Type B pancreatic cell (in vitro differentiated cells): ENCODE results near the gene BTRC. TPM values are rescaled to one million over a fixed set of nuclear protein-coding genes. Genes with fewer than 3 reads are reported as not detected.
"Not testable (repeated sequence)": the region's sequence is repeated elsewhere in the genome, so short reads cannot be mapped to it uniquely, and the experiment has no call there.

Source experiments
- DNase-seq: peaks from one replicate; pipeline ENCODE4 v3.0.0; 2021; ENCODE audit warnings: mixed read lengths; ENCODE audit not compliant: unreplicated experiment; ENCODE audit errors: extremely low spot score
- H3K27ac Mint-ChIP-seq: 2 replicates; pipeline ENCODE4 v1.8.0; 2021; ENCODE audit warnings: mild to moderate bottlenecking, mixed read lengths
- H3K27me3 Mint-ChIP-seq: 2 replicates; pipeline ENCODE4 v1.8.0; 2021; ENCODE audit warnings: mixed read lengths
- H3K36me3 Mint-ChIP-seq: 2 replicates; pipeline ENCODE4 v1.8.0; 2021; ENCODE audit warnings: mixed read lengths
- H3K4me1 Mint-ChIP-seq: one replicate; pipeline ENCODE4 v1.8.0; 2021; ENCODE audit warnings: mixed read lengths; ENCODE audit not compliant: unreplicated experiment
- H3K4me3 Mint-ChIP-seq: 2 replicates; pipeline ENCODE4 v1.8.0; 2021; ENCODE audit warnings: mild to moderate bottlenecking, mixed read lengths
- H3K9me3 Mint-ChIP-seq: 2 replicates; pipeline ENCODE4 v1.8.0; 2021; ENCODE audit warnings: mixed read lengths
- CTCF ChIP-seq: fragments of 200-600 bp; sonication (generic); conservative IDR thresholded peaks from 2 replicates; pipeline ENCODE4 v1.5.0; 2021; ENCODE audit warnings: antibody characterized with exemption, mild to moderate bottlenecking
- total RNA-seq: library from RNA; stranded (reverse); gene quantifications from 2 replicates; pipeline ENCODE4 v1.2.1, GENCODE V29; 2021; ENCODE audit warnings: low replicate concordance

Gene BTRC
- total RNA-seq, 1 donor from 2014 or later = 35.2 TPM

DNA sequence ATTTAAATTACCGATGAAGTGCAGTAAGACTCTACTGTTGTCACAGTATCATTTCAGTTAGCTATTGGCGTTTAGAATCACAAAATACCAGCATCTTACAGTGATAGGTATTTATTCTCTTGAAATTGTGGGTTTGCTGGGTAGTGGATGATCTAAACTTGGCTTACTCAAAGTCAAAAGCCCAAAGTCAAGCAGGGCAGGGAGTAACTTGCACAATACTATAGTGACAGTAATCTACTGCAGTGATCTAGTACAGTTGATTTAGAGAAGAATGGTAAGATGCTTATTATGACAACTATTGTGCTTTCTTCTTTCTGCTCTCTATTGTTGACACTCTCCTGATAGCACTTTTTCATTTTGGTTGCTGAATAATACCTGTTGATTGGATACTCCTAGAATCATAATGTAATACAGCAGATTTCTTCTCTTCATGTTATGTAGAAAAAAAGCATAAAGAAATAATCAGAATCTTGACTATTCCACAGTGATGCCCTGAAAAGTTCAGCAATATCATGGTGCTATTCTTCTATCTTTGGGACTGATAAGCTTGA is 10.0 kb downstream of the BTRC start:
- TF ChIP-seq CTCF = no peak
- Mint-ChIP-seq H3K36me3 (peaks cover 7% of the 10 kb centered on the region), H3K4me3 (no peak overlapping the region), H3K4me1 (peaks cover 11% of the 10 kb centered on the region), H3K27me3 (no peaks in the 10 kb centered on the region), H3K9me3 (no peaks in the 10 kb centered on the region), H3K27ac (no peak overlapping the region)
- no peak for DNase-seq

- H3K27ac Mint-ChIP-seq = no peak overlapping the region
- no peak for TF ChIP-seq CTCF
- DNase-seq = no peak
- H3K36me3 Mint-ChIP-seq = peaks cover 8% of the 10 kb centered on the region
- no peaks in the 10 kb centered on the region for H3K9me3 Mint-ChIP-seq
- H3K4me3 Mint-ChIP-seq = no peak overlapping the region
- peaks cover 9% of the 10 kb centered on the region for H3K4me1 Mint-ChIP-seq
- no peaks in the 10 kb centered on the region for H3K27me3 Mint-ChIP-seq
Measured at GRCh38 chr10:101364721-101365120, 10.8 kb downstream of the BTRC start.

- peak overlapping the region; percentile 67 for H3K27ac Mint-ChIP-seq
- no peak for TF ChIP-seq CTCF
- DNase-seq = no peak
- no peak overlapping the region for H3K4me3 Mint-ChIP-seq
- no peaks in the 10 kb centered on the region for H3K27me3 Mint-ChIP-seq
- H3K36me3 Mint-ChIP-seq = peaks cover 12% of the 10 kb centered on the region
- peaks cover 9% of the 10 kb centered on the region for H3K4me1 Mint-ChIP-seq
- no peaks in the 10 kb centered on the region for H3K9me3 Mint-ChIP-seq
Measured at GRCh38 chr10:101367569-101368453, 13.8 kb downstream of the BTRC start.

GRCh38 chr10:101373063-101373462 is 19.1 kb downstream of the BTRC start:
- no peak overlapping the region for H3K4me3 Mint-ChIP-seq
- no peaks in the 10 kb centered on the region for H3K9me3 Mint-ChIP-seq
- no peak for TF ChIP-seq CTCF
- no peak overlapping the region for H3K27ac Mint-ChIP-seq
- H3K36me3 Mint-ChIP-seq = peaks cover 26% of the 10 kb centered on the region
- H3K4me1 Mint-ChIP-seq = peaks cover under 1% of the 10 kb centered on the region
- DNase-seq = no peak
- no peaks in the 10 kb centered on the region for H3K27me3 Mint-ChIP-seq

- peaks cover 26% of the 10 kb centered on the region for H3K36me3 Mint-ChIP-seq
- not testable (repeated sequence) for DNase-seq, H3K27ac Mint-ChIP-seq, H3K4me3 Mint-ChIP-seq, H3K27me3 Mint-ChIP-seq, H3K9me3 Mint-ChIP-seq, H3K4me1 Mint-ChIP-seq
Measured at GRCh38 chr10:101373993-101374392, 20.0 kb downstream of the BTRC start.

GRCh38 chr10:101375076-101375475 is 21.1 kb downstream of the BTRC start:
- no peak overlapping the region for H3K4me3 Mint-ChIP-seq
- no peak overlapping the region for H3K27ac Mint-ChIP-seq
- TF ChIP-seq CTCF = no peak
- H3K4me1 Mint-ChIP-seq = no peaks in the 10 kb centered on the region
- no peak for DNase-seq
- H3K27me3 Mint-ChIP-seq = no peaks in the 10 kb centered on the region
- peaks cover 22% of the 10 kb centered on the region for H3K36me3 Mint-ChIP-seq
- H3K9me3 Mint-ChIP-seq = no peaks in the 10 kb centered on the region
